GM19395 (cell line): Measurements from ENCODE around the gene PFDN1.

Source experiments
- ATAC-seq: cut with Tn5 transposase; IDR thresholded peaks from one replicate; pipeline ENCODE4 v1.9.1; 2021; ENCODE audit warnings: mild to moderate bottlenecking, moderate library complexity; ENCODE audit not compliant: unreplicated experiment

The PFDN1 gene

DNA sequence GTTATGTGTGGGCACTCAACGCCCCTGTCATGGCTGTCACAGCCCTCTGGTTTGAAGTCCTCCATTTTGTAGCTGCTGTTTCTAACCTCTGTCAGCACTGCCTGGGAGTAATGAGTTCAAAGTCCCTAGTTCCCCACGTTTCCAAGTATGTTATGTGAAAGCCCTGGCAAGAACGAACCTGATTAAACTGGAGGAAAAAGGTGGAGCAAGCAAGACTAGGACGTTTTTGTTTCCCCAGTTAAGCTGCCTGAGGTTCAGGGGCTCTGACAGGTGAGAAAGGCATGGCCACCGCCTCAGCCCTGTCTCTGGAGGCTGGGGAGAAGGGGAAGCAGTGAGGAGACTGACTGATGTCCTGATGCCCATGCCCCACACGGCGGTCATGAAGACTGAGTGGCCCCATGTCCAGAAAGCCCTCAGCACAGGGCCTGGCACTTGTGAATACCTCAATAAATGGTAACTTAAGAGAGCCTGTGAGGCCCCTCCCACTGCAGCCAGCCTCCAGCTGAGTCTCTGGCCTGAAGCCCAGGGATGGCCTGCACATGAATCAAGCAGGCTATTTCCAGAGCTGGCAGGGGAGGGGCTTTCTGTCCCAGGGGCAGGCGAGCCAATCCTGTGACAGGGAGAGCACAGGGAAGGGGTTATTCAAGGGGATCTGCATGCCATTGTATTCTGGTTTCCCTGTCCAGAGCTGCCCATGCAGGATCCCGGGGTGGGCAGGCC, 61.8 kb downstream of the PFDN1 start:
- no peak for ATAC-seq

DNA sequence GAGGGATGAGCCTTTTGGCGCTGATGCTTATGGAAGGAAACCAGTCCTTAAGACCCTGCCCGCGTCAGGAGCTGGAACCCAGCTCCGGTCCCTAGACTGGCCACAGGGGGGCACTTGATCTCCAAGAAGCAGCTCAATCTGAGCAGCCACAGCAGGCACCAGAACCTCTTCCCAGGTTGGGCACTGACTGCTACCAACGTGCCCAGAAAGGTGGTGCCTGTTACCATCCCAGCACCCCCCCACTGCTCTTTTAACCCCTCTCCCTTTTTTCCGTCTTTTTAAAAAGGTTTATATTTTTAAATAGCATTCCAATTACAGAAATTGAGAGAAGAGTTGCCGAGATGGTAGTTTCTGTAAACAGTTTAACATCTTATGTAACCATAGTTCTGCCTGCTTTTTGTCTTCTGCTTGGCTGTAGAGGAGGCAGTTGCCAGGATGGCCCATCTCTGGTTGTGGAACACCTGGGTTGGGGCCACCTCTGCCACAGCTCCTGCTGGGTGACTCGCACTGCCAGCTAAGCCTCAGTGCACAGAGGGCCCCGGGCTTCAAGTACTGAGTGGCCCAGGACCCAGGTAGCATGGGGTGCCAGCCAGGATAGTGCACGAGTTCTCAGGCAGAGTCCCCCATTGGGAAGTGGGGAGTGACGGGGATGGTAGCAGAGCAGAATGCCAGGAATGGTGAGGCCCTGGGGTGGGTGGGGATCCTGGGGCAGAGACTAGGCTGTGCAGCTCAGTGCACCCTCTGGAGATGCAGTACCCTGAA, 62.8 kb downstream of the PFDN1 start:
- ATAC-seq: peak; percentile 73

DNA sequence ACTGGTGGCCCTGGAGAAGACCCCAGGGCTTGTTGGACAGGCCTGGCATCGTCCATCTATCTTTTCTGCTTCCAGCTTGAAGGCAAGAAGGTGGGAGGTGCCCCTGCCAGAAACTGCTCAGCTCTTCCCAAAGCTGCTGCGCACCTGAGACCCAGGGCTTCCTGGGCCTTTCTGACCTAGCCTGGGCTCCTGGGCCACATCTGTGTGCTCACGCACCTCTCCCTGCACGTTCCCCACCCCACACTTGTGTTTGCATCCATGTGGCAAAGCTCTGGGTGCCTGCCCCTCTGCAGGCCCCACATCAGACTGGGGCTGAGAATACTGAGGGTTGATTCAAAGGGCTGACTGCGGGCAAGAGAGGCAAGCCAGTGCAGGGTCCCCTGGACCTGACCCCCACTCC, 63.4 kb downstream of the PFDN1 start:
- no peak for ATAC-seq

DNA sequence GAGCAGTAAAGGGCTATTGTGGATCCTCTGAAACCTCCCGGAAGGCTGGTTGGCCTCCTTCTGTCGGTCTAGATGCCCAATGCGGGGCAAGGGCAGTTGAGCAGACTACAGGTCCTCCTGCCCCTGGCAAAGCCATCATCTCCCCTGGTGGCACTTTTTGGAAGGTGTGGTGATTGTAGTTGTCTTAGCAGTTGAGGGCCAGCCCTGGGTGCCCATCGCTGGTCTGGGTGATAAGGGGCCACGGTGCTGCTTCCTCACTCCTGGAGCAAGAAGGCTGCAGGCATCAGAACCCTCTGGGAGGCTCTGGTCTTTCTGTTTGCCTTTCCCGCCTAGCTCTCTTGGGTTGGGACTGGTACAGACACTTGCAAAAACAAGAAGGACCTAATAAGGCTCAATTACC, 64.1 kb downstream of the PFDN1 start:
- ATAC-seq: no peak

DNA sequence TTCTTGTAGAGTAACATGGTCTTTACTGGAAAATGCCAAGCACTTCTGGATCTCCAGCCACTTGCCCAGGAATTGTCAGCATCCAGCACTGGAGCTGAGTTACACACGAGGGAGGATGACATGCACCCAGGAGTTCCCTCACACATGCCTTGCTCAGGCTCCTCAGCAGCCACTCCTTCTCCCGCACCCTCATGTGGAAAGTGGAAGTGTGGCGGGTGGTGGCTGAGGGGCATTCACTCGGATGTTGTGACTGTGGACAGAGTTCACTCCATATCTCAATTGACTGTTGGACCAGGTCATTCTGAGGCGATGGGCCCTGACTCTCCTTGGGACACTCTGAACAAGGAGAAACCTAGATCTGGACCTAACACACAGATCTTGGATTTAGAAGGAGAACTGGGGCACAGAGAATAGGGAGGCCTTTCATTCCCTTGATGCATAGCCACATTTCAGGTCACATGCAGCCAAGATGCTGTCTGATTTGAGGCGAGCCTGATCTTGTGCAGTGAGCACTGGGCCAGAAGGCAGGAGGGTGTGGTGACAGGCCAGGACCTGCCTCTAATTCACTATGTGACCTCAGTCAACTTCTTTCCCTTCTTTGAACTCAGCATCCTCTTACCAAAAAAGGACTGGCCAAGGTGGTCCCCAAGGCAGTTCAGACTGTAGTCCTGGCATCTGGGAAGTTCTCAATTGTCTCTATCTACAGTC, 65.9 kb downstream of the PFDN1 start:
- ATAC-seq: no peak

DNA sequence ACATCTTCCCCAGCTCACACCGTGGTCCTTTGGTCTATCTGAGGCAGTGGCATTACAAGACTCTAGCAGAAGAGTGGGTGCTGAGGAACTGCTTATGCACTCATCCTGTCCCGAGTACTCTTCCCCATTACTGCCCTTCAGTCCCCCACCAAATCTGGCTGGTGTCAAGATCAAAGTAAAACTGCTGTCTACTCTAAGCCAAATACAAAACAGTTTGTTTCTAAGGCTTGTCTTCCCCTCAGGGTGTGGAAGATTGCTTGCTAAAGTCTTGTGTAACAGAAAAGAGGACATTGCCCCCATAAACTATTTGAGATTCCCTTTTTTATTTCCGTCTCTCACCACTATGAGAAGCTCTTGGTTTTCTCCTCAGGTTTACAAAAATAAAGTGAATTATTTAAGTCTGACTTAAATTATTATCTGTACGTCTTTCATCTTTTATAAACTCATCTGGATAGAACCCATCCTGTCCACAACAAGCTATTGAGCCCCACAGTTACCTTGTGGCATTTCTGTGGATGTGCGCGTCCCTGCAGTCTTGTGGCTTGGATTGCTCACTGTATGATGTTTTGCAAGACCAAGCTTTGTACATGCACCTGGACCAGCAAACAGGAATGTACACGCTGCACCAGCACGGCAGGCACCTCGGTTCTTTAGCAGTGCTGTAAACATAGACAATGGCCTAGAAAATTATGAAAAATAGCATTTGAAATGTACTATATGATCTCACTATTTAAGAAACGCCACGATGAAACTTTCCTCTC, 66.9 kb downstream of the PFDN1 start:
- no peak for ATAC-seq

DNA sequence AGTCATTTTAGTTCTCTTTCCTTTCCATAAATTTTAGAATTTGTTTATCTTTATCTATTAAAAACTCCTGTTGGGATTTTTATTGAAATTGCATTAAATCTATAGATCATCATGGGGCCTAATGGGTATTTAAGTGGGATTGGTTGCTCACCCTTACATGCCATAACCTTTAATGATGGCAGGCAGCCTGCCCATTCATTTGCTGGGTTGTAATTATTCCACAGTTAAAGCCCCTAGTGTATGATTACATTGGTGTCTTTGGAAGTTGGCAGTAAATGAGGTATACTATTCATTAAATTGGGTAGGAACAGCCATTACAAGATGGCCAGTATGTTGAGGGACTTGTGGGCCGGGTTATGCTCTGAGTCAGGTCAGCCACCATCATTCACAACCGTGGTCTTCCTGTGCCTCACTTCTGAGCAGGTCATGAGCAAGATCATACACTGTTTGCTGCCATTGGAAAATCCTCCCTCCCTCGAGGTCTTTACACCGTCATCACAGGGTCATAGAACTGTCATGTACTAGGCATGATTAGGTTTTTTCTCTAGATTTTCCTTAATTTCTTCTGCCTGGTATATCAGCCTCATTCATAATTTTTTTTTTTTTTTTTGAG, 68.4 kb downstream of the PFDN1 start:
- ATAC-seq: no peak

DNA sequence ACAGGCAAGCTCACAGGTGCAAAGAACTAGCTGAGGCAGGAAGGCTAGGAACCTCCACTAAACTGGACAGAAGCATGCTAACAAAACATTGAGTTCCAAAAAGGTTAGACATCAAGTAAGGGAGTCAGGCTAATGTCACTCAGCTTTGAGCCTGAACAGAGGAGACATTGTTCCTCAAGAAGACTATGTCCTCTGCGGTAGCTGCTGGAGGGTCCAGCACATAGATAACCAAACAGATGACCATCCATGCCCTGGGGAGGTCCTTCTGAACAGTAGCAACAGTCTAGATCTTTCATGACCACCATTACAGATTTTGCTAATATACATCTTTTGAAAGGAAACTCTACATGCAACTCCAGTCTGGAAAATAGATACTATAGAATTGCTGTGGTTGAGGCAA, 70.2 kb downstream of the PFDN1 start:
- ATAC-seq: no peak

DNA sequence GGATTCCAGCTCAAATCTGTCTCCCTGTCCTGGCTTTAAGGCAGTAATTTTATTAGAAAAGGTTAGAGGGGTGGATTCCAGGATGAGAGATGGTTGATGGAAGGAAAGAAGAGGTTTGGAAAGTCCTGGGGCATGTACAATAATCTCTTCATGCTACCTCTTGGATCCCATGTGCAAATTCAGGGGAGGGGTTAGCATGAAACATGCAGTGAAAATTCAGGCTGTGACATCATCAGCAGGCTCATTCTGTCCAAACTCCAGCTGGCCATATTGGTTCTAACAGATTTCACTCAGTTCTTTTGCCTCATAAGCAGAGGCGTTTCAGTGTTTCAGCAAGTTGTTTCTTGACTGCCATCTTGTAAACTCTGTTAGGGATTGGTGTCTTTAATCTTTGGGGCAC, 72.5 kb downstream of the PFDN1 start:
- no peak for ATAC-seq

DNA sequence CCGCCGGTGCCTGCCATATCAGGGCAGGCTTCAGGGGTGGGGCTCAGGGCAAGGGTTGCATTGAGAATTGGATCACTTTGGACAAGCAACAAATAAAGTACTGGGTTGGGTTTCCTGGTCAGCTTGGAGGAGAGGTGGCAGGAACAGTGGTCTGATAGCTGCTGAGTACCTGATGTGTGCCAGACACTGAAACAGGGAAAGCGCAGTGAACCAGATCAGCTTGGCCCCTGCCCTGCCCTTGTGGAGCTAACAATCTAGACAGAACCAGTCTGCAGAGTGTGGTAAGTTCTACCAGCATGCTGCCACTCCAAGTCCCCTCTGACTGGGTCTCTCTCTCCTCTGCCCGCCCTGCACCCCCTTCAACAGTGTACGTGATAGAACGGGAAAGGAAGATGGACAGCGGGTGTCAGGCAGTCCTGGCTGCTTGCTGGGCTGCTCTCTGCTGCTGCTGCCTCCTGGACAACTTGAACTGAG, 74.5 kb downstream of the PFDN1 start:
- ATAC-seq: no peak

DNA sequence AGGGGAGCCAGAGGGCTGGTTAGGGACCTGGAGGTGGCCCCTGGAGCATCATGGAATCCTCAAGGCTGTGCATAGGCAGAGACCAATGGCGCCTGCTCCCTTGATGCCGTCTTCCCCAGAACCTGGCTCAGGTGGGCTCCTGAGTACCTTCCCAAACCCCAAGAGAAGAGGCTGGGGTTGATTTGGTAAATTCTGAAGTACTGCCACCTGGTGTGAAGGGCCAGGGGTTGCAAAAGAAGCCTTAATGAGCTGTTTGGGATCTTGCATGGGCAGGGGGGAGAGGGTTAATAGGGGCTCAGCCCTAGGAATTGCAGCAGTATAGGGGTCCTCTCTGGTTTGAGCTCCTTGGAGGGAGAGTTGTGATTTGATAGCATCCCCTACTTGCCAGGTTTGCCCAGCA, 75.9 kb downstream of the PFDN1 start:
- no peak for ATAC-seq

DNA sequence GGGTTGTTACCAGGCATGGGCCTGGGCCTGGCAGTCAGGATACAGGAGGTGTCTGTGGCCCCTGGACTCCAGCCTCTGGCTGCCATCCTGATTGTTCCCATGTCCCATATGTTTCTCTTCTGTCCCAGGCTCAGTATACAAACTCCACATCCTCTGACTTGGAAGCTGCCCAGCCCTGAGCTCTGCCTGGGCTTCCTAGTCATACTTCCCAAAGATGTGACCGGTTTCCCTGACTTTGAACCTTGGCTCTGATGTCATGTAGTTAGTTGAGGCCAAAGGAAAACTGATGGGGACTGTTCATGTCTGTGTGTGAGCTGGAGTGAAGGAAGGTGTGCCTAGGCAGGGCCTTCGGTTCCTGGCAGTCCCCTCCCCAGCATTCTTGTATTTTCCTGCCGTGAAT, 77.5 kb downstream of the PFDN1 start:
- no peak for ATAC-seq

DNA sequence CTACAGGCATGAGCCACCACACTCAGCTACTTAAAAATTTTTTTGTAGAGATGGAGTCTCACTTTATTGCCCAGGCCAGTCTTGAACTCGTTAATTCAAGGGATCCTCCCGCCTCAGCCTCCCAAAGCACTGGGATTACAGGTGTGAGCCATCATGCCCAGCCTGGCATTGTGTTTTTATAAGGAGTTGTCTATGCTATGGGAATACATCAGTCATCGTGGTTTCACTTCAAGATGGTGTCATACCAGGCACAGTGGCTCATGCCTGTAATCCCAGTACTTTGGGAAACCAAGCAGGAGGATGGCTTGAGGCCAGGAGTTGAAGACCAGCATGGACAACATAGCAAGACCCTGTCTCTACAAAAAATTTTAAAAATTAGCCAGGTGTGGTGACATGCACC, 78.2 kb downstream of the PFDN1 start:
- no peak for ATAC-seq

DNA sequence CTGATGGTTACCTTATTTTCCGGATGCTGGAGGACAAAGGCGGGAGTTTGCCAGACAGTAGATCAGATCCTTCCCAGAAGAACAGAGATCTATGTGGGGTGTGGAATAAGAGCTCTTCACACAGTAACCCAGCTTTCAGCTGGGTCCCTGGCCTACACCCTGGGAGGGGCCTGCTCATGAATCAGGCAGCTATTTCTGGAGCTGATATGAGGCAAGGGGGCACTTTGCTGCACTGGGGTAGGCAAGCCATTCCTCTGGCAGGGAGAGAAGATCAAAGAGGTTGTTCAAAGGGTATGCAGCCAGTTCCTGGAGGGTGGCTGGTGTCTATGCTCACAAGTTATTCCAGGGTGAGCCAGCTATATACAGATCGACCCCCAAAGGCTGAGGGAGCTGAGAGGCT, 79.3 kb downstream of the PFDN1 start:
- ATAC-seq: no peak

DNA sequence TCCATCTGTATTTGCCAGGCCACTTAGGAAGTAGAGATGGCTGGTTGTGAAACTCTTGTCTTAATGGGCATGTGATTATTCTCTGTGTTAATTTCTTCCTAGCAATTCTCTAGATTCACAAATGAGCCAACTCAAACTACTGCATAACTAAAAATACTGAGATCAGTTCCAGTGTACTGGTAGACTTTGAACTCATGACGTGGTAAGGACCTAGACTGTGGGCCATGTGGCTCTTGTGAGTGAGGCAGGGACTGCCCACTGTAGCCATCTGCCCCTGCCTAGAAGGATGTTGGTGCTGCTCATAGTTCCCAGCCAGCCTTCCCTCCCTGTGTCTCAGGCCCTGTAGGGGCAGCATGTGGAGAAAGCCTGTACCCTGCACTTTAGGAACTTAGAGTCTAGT, 80.5 kb downstream of the PFDN1 start:
- ATAC-seq: no peak

DNA sequence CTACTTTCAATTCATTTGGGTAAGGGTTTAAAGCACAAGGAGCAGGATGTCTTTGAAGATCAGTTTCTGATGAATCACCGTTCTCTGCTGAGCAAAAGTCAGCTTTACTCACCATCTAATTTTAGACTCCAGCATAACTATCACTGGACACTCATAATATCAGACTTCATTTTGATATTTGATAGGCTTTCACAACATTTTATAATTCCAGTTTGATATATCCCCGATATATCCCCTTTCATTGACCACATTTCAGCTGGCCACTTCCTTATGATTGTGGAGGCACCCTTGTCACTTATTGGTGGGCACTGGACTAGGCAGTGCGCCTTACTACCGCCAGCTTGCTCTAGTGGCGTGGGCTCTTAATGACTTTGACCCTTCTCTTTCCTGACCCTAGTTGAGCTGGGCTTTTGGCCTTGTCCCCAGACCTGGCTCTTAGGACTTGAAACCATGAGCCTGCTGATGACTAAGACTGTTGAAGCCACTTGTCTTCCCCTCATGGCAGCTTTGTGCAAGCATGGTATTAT, 81.1 kb downstream of the PFDN1 start:
- ATAC-seq: peak; percentile 38

DNA sequence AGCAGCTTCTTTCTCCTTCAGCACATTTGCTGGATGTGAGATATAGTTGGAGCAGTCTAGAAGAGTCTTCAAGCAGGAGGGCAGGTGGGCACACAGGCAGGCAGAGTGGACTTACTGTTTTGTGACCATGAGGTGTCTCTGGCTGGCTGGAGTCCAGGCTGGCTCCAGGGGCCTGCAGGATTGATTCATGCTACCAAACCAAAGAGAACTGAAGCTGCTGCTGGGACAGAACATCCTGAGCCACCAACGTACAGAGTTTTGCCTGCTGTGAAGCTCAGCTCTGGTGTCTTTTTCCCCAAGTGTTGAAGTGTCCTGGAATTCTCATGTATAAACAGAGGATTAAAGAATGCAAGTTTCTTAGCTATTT, 82.2 kb downstream of the PFDN1 start:
- ATAC-seq: no peak

DNA sequence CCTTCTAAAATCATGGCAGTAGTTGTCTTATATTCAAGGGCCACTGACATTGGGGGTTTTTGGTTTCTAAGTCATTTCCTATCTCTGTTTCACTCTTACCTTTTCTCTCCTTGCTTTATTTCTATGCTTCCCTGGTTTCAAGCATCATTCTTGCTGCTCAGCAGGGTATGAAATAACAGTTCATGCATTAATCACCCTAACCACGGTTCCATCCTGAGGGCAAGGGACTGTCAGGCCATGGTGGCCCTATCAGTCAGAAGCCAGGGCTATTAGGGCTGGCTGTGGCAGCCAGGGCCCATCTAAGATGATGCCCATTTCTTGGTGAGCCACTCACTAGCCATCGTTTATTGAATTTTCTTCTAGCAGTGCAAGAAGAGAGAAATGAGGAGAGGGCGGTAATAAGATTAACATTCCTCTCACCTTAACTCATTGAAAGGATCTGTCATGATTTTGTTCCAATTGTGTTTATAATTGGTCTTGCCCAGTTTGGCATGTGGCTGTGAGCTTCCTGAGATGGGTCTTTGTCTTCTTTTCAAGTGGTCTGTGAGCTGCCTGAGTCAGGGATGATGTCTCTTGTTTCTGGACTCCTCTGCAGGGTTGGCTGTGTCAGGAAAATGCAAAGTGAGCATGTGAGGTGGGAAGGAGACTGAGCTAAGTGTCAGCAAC, 82.7 kb downstream of the PFDN1 start:
- peak; percentile 59 for ATAC-seq

DNA sequence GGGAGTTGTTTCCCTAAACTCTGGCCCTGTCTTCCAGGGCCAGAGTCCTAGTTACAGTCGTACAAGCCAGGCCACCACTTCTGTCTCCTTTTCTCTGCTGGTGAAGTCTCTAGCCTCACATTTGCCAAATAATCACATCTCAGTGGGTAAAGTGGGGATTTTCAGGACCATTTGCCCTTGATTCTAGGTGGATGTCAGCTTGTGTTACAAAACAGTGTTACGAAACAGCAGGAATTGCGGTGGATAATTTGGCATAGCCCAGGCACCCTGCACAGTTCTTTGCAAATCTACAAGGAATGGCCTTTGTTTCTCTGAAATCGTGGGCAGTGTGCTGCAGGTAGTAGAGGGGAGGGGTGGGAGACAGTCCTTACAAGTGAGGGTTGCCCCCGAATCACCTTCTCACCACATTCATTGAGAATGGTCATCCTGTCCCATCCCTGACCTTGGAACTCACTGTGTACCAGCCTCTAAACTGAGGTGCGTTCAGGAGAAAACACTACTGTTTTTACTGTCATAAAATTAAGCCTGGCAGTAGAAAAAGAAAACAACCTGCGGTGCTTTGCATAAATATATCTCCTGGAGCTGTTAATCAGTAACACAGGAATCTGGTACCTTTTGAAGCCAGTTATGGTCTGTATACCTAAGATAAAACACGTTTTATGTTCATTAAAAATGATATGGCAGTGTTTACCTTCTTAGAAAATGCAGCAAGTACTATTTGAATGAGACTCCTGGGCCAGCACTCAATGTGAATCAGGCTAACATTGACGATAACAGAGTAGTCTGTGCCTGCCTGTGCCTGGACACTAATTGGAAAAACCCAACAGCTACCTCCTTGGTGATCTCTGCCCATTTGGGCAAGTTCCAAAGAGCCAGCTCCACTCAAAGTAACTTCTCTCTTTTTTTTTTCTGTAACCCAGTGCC, 83.6 kb downstream of the PFDN1 start:
- peak; percentile 27 for ATAC-seq
